ENCODE results near the gene TIMM23.

TIMM23 gene

DNA sequence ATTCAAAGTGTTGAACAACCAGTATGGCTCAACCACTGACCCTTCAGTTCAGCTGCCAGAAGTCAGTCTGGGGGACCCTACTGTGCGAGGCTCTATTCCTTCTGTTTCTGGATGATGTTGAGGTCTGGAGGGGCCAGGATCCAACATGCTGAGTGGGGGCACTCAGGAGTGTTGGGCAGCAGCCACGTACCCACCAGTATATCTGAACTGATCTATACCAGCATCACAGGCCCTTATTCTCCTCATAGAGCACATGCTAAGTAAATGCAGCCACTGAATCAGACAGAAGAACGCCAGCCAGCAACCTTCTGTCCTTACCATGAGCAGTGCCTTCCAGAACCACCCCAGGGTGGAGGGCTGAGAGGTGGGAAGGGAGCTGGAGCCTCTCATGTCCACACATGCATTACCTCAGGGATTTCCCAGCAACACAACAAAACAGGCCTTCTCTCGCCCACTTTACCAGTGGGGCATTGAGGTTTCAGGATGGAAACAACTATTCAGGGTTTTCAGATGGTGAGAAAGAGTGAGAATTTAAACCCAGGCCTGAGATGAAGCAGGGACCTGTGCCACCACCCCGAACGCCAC lies 80.6 kb downstream of the TIMM23 start:
- DNase-seq (ENCODE audit: low spot score): no peak
